ENCODE data around the gene ALG10B. TPM values are rescaled to one million over a fixed set of nuclear protein-coding genes. Genes with fewer than 3 reads are reported as not detected.

ALG10B gene
- total RNA-seq, 1 experiment from 2014 or later = 11.2 TPM

GRCh38 chr12:38370311-38370710 lies 53.7 kb downstream of the ALG10B start:
- CTCF ChIA-PET = no interaction called here
- no peak for DNase-seq
- H3K4me3 Mint-ChIP-seq (ENCODE audit: low read depth, unreplicated experiment) = no peak overlapping the region
- no peaks in the 10 kb centered on the region for H3K36me3 Mint-ChIP-seq (ENCODE audit: insufficient read depth, unreplicated experiment)
- H3K27me3 Mint-ChIP-seq (ENCODE audit: unreplicated experiment) = no peaks in the 10 kb centered on the region
- H3K9me3 Mint-ChIP-seq (ENCODE audit: low read depth, unreplicated experiment) = no peaks in the 10 kb centered on the region
- H3K27ac Mint-ChIP-seq (ENCODE audit: unreplicated experiment) = no peak overlapping the region
- intact Hi-C loops (cut with micrococcal nuclease; ENCODE audit: unreplicated experiment) = no loop called here
- no peak for TF ChIP-seq CTCF (IDR thresholded peaks at IDR 0.05; ENCODE audit: unreplicated experiment)
- no peaks in the 10 kb centered on the region for H3K4me1 Mint-ChIP-seq (ENCODE audit: low read depth, unreplicated experiment)
- BruUV-seq (replicated peaks) = no TSS peak

- BruUV-seq (replicated peaks) = no TSS peak
- H3K27ac Mint-ChIP-seq (ENCODE audit: unreplicated experiment) = no peak overlapping the region
- TF ChIP-seq CTCF (IDR thresholded peaks at IDR 0.05; ENCODE audit: unreplicated experiment) = no peak
- H3K9me3 Mint-ChIP-seq (ENCODE audit: low read depth, unreplicated experiment) = peaks cover 2% of the 10 kb centered on the region
- H3K36me3 Mint-ChIP-seq (ENCODE audit: insufficient read depth, unreplicated experiment) = no peaks in the 10 kb centered on the region
- H3K27me3 Mint-ChIP-seq (ENCODE audit: unreplicated experiment) = no peaks in the 10 kb centered on the region
- CTCF ChIA-PET = no interaction called here
- intact Hi-C loops (cut with micrococcal nuclease; ENCODE audit: unreplicated experiment) = no loop called here
- DNase-seq = no peak
- no peaks in the 10 kb centered on the region for H3K4me1 Mint-ChIP-seq (ENCODE audit: low read depth, unreplicated experiment)
- H3K4me3 Mint-ChIP-seq (ENCODE audit: low read depth, unreplicated experiment) = no peak overlapping the region
Measured at GRCh38 chr12:38373784-38374183, 57.2 kb downstream of the ALG10B start.

- H3K27me3 Mint-ChIP-seq (ENCODE audit: unreplicated experiment) = no peaks in the 10 kb centered on the region
- H3K27ac Mint-ChIP-seq (ENCODE audit: unreplicated experiment) = no peak overlapping the region
- TF ChIP-seq CTCF (IDR thresholded peaks at IDR 0.05; ENCODE audit: unreplicated experiment) = no peak
- H3K4me1 Mint-ChIP-seq (ENCODE audit: low read depth, unreplicated experiment) = no peaks in the 10 kb centered on the region
- H3K4me3 Mint-ChIP-seq (ENCODE audit: low read depth, unreplicated experiment) = no peak overlapping the region
- peaks cover 3% of the 10 kb centered on the region for H3K9me3 Mint-ChIP-seq (ENCODE audit: low read depth, unreplicated experiment)
- CTCF ChIA-PET = no interaction called here
- H3K36me3 Mint-ChIP-seq (ENCODE audit: insufficient read depth, unreplicated experiment) = no peaks in the 10 kb centered on the region
- intact Hi-C loops (cut with micrococcal nuclease; ENCODE audit: unreplicated experiment) = no loop called here
- no TSS peak for BruUV-seq (replicated peaks)
- no peak for DNase-seq
Measured at GRCh38 chr12:38374751-38375150, 58.2 kb downstream of the ALG10B start.
